Measurements from ENCODE around the gene OR6C1. TPM values are rescaled to one million over a fixed set of nuclear protein-coding genes. Genes with fewer than 3 reads are reported as not detected.

The OR6C1 gene
- total RNA-seq = not detected
- not detected for polyA plus RNA-seq
- long read RNA-seq, donor 1 = 0 reads
- long read RNA-seq, donor 2 = 0 reads
- long read RNA-seq, donor 3 = 0 reads
- long read RNA-seq, donor 4 = 0 reads
- long read RNA-seq, donor 5 = 0 reads
- long read RNA-seq, donor 6 = 0 reads
- long read RNA-seq, donor 7 = 0 reads
- long read RNA-seq, donor 8 = 0 reads
- long read RNA-seq, donor 9 = 0 reads
- long read RNA-seq, donor 10 = 0 reads

DNA sequence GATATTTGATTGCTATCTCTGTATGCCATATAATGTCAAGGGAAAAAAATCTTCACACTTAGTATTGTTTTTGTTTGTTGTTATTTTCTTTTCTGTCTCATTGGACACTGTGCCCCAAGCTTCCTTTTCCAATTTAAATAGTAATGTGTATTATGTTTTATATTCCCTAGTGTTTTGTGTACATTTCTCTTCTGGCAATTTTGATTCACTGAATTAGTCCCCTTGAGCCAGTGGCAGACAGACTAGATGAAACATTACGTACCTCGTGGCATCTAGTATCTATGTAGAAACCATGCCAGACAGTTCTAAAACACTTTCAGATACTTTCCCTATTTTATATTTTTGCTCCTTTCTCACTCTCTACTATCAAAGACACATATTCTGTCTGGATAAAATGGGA, at the start of gene OR6C1:
Gene OR6C1 (plus strand): TSS at position 301 of the 400 bp plus-strand sequence. CDS start 6,257 bp downstream, outside the sequence.
- intact Hi-C loops (cut with DNase I; ENCODE audit: low total_unique reads) = no loop called here
- no peak for DNase-seq
- Histone ChIP-seq H3K36me3 (no peaks in the 10 kb centered on the region), H3K4me1 (no peaks in the 10 kb centered on the region), H3K9me3 (no peaks in the 10 kb centered on the region), H3K4me3 (no peak within 1 kb of the TSS), H3K27me3 (no peaks in the 10 kb centered on the region), H3K27ac (no peak within 1 kb of the TSS)
- TF ChIP-seq POLR2AphosphoS5 (IDR thresholded peaks at IDR 0.05) (no peak), POLR2A (IDR thresholded peaks at IDR 0.05) (no peak), EP300 (IDR thresholded peaks at IDR 0.05) (no peak)
- TF ChIP-seq, protein P1, sequence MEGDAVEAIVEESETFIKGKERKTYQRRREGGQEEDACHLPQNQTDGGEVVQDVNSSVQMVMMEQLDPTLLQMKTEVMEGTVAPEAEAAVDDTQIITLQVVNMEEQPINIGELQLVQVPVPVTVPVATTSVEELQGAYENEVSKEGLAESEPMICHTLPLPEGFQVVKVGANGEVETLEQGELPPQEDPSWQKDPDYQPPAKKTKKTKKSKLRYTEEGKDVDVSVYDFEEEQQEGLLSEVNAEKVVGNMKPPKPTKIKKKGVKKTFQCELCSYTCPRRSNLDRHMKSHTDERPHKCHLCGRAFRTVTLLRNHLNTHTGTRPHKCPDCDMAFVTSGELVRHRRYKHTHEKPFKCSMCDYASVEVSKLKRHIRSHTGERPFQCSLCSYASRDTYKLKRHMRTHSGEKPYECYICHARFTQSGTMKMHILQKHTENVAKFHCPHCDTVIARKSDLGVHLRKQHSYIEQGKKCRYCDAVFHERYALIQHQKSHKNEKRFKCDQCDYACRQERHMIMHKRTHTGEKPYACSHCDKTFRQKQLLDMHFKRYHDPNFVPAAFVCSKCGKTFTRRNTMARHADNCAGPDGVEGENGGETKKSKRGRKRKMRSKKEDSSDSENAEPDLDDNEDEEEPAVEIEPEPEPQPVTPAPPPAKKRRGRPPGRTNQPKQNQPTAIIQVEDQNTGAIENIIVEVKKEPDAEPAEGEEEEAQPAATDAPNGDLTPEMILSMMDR (IDR thresholded peaks at IDR 0.05) = no peak
- 73 to 96% (median 87%) methylated on average over 2 of the region's 2 CpGs for WGBS, 5 donors

DNA sequence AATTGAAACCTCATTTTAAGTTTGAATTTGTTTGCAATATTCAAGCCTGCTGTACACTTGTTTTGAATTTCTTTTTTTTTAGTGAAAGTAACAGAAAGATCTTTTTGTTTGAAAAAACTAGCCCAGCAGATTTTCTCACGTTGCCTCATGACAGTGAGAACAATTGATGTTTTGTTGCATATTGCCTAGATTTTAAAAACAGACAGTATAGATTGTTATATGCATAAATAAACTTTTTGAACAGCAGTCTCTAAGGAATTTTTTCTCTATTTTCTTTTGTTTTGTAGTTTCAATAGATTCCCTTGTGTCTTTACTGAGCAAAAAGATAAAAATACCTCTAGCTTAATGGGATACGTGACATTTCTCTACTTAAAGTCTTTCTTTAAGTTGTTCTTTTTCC, 33.2 kb upstream of the OR6C1 start:
- no peak for TF ChIP-seq POLR2A (IDR thresholded peaks at IDR 0.05)
- TF ChIP-seq POLR2AphosphoS5 (IDR thresholded peaks at IDR 0.05) = no peak
- TF ChIP-seq, protein P1 (IDR thresholded peaks at IDR 0.05) = no peak
- TF ChIP-seq EP300 (IDR thresholded peaks at IDR 0.05) = no peak
- Histone ChIP-seq H3K9me3 (peaks cover 0 to 7% (median 3%) of the 10 kb centered on the region in 4 donors), H3K27me3 (no peaks in the 10 kb centered on the region), H3K27ac (no peak overlapping the region), H3K36me3 (no peaks in the 10 kb centered on the region), H3K4me1 (no peaks in the 10 kb centered on the region), H3K4me3 (no peak overlapping the region)
- intact Hi-C loops (cut with DNase I; ENCODE audit: low total_unique reads) = no loop called here
- 37 to 51% (median 49%) methylated on average over 2 of the region's 2 CpGs for WGBS, 5 donors
- DNase-seq = no peak

DNA sequence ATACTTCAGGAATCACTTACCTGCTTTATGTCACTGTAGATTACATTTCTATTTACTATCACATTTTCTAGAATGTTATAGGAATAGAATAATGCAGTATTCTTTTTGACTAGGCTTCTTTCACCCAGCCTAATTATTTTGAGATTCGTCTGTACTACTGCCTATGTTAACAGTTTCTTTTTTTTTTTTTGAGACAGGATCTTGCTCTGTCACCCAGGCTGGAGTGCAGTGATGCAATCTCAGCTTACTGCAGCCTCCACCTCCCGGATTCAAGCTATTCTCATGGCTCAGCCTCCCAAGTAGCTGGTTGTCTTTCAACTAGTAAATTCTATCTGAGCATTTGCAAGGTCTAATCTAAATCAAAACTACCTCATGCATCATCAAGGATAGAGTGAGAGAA, 24.1 kb upstream of the OR6C1 start:
- Histone ChIP-seq H3K27me3 (no peaks in the 10 kb centered on the region), H3K4me1 (no peaks in the 10 kb centered on the region), H3K36me3 (no peaks in the 10 kb centered on the region), H3K9me3 (no peaks in the 10 kb centered on the region), H3K4me3 (no peak overlapping the region), H3K27ac (no peak overlapping the region)
- TF ChIP-seq POLR2A (IDR thresholded peaks at IDR 0.05) (no peak), POLR2AphosphoS5 (IDR thresholded peaks at IDR 0.05) (no peak), EP300 (IDR thresholded peaks at IDR 0.05) (no peak)
- TF ChIP-seq, protein P1 (IDR thresholded peaks at IDR 0.05) = no peak
- DNase-seq = no peak
- 44 to 55% (median 46%) methylated on average over 2 of the region's 2 CpGs for WGBS, 5 donors
- intact Hi-C loops (cut with DNase I; ENCODE audit: low total_unique reads) = no loop called here

DNA sequence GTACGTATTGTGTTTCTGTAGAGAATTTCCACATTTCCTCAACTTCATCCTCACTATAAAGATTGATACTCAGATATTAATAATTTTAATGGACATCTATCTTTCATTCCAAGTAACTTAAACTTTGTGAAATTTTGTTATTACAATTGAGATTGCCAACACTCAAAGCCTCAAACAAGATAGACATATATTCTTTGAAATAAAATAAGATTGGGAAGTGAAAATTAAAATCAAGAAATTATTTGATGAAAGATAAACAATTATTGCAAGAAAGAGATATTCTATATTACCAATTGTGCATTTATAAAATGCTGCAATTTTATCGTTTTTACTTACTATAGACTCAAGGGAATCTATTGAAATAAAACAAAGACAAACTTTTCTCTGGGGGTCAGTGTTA, 17.7 kb upstream of the OR6C1 start, which contains the start of gene OR6C6:
Gene OR6C6 (minus strand): TSS at position 101 of the 400 bp plus-strand sequence. CDS start 1,337 bp downstream, outside the sequence.
- Histone ChIP-seq H3K36me3 (no peaks in the 10 kb centered on the region), H3K4me3 (no peak within 1 kb of the TSS), H3K27me3 (no peaks in the 10 kb centered on the region), H3K9me3 (no peaks in the 10 kb centered on the region), H3K27ac (no peak within 1 kb of the TSS), H3K4me1 (no peaks in the 10 kb centered on the region)
- intact Hi-C loops (cut with DNase I; ENCODE audit: low total_unique reads) = no loop called here
- WGBS, 5 donors = 70 to 85% (median 79%) methylated on average over 2 of the region's 2 CpGs
- TF ChIP-seq, protein P1 (IDR thresholded peaks at IDR 0.05) = no peak
- TF ChIP-seq EP300 (IDR thresholded peaks at IDR 0.05) = no peak
- no peak for TF ChIP-seq POLR2A (IDR thresholded peaks at IDR 0.05)
- TF ChIP-seq POLR2AphosphoS5 (IDR thresholded peaks at IDR 0.05) = no peak
- no peak for DNase-seq

Measured in stomach (tissue), 19 donors.